ENCODE data around the gene UBE2V1.
"Not testable (repeated sequence)": the region's sequence is repeated elsewhere in the genome, so short reads cannot be mapped to it uniquely, and the experiment has no call there.

Gene UBE2V1

DNA sequence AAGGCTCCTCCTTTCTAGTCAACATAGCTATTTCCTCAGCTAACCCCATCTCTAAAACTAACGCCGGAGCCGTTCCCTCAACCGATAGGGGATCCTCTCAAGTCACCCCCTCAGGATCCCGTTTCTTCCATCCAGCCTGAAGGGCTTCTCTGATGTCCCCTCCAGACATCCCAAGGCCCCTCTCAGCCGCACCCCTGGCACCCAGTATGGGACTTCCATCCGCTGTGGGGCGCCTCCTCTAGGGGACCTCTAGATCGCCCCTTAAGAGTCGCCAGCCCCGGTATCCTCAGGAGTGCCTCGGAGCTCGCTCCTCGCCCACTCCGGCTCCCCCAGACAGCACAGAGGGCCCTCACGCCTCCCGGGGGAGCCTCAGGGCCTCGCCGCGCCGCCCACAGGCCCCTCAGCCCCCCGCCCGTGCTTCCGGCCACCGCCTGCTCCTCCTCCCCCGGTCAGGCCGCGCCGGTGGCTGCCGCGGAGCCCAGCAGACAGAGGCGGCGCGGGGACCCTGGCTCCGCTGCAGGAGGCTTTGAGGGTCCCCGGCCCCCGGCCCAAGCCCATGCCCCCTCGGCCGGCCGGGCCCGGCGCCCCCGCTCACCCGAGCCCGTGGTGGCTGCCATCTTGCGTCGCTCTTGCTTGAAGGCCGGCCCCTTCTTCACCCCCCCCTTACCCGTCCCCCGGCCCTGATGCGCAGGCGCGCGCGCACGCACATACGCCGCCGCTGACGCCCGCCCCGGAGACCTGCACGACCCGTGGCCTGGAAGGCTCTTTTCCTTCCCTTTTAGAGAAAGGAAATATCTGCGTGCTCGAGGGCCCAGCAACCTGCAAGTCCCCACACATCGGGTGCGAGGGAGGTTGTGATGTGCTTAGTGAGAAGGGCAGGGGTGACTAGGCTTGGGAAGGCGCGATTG is at the start of gene UBE2V1:
TSS of gene UBE2V1 (minus strand) at position 639 of the 908 bp plus-strand sequence. CDS start at position 617, 22 bp downstream.
- DNase-seq = peak; percentile 93

DNA sequence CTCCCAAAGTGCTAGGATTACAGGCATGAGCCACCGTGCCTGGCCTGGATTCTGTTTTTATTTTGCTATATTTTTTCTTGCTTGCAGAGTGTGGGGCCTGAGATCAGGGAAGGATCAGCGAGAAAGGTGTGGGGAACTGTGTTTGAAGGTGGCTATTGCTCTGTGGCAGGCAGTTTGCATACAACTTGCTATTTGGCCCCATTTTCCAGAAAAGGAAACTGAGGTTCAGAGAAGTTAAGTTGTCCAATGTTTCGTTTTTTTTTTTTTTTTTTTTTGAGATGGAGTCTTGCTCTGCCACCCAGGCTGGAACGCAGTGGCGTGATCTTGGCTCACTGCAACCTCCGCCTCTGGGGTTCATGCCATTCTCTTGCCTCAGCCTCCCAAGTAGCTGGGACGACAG is 48.5 kb upstream of the UBE2V1 start:
- not testable (repeated sequence) for DNase-seq

DNA sequence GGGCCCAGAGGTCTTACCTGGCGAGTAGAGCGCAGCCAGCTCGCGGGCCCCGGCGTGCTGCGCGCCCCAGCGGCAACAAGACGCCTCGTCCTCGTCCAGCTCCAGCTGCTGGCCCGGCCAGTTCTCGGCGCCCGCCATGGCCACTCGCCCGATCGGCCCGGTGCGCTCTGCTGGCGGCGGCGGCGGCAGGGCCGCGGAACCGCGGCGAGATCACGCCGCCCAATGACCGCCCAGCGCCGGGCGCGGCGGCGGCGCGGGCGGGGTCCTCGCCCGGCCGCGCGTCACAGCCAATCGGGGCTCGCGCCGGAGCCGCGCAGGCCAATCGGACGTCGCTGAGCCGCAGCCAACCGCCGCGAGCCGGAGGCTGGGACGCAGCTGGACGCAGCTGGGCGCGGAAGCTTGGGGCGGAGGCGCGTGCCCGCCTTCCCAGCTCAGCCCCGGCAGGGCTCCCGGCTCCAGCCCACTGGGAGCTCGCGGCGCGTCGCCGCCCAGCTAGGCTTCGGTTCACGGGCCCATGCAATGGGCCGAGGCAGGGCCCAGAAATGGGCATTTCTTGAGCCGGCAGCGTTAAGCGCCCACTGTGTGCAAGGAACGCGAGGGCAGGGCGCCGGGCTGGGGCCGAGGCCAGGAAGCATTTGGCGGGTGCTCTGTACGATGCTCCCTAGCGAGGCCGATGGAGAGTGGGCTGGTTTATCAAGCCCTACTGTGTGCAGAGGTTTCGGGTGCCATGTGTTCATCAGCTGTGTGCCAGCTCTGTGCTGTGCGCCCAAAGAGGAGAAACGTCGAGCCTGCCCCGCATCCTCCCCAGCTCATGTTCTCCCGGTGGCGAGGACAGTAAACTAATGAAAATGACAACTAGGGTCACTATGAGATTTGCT is 40.8 kb upstream of the UBE2V1 start, which contains the start of gene PEDS1:
TSS of gene PEDS1 (minus strand) at position 224 of the 878 bp plus-strand sequence. CDS start at position 138, 86 bp downstream.
- peak; percentile 91 for DNase-seq

DNA sequence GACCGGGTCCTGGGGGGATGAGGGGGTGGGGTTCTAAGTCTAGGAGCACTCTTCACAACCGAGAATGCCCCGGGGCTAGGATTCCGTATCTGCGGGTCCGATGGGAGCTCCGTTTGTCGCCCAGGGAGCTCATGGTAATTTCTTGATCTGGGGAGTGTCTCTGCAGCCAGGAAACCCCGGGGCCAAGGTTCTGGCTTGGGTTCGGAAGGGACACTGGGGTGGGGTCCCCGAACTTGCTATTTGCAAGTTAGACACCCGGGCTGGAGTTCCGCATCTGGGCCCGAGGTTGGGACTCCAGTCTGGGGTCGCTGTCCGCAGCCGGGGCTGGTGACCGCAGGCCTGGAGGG is 40.2 kb upstream of the UBE2V1 start:
- peak; percentile 53 for DNase-seq

DNA sequence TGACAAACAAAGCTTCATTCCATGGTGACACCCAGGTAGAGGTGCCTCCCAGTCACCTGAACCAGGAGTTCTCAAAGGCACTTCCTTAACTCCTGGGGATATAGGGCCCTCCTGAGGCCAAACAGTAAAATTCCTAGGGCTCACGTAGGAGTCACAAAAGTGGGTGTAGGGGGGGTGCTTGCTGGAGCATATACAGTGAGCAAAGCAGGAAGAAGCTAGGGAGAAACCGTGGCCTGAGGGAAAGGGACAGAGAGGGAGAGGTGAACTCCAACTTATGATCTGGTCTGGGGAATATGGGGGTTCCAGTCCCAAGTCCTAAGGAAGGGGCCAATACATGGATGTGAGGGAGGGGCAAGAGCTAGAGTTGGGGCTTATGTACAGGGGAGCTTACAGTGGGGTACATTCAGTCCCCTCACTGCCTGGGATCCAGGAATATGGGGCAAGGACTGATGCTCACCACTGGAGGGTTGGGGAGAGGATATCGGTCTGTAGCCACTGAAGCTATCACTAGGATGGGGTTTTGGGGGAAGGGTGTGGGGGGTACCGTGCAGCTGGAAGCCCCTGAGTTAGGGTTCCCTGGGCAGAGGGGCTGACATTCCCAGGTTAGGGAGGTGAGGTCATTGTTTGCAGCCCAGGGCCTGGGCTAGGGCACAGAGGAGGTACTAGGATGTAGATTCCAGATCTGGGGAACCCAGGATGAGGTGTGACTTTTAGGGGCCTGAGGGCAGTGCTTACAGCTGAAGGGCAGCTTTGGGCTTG is 39.6 kb upstream of the UBE2V1 start:
- DNase-seq = no peak

DNA sequence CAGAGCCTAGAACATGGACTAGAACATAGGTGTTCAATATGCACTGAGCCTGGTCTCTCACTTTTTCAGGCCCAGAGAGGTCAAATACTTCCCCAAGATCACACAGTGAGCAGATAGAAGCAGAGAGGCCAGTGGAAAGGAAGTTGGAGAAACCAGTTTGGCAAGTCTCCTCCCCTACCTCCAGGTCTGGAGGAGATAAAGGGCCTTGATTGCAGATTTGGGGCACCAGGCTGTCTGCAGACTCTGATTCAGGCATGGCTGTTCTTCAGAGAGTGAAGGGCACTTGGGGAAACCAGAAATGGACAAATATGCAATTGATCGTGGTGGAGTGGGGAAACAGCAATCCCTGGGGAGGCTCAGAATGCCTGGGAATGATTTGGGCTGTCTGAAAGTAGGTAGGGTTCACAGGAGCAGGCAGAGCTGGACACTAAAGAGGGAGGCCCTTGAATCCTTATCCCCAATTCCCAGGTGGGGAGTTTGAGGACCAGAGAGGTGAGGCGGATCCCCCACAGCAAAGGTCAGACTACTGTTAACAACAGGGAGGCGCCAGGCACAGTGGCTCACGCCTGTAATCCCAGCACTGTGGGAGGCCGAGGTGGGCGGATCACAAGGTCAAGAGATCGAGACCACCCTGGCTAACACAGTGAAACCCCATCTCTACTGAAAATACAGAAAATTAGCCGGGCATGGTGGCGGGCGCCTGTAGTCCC is 38.2 kb upstream of the UBE2V1 start:
- DNase-seq = no peak

DNA sequence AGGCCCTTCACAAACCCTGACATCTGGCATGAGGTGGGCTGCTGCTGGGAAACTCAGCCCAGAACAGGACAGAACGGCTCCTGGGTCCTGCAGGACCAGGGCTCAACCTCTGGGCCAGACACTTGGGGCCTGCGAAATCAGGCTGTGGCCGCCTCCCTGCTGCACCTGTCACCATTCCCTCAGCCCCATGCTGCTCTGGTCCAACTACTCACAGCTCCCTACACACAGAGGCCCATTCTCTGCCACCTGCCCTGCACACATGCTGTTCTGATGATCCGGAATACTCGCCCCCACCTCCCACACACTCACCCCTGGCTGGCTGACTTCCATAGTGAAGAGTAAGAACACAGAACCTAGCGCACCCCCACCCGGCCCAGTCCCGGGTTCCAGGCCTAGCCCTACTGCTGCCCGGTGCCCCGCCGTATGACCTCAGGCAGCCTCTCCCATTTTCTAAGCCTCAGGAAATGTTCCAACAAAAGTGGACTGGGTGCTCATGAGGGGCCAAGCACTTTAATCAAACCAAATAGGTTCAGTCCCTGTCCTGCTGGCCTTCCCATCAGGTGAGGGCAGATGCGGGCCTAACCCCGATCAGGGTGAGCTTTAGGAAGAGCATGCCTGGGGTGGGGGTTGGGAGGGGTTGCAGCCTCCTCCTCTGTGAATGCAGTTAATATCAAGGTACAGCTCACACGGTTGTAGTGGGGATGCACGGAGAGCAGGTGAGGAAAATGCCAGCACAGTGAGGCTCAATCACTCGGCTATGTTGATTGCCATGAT is 36.7 kb upstream of the UBE2V1 start:
- DNase-seq = no peak

DNA sequence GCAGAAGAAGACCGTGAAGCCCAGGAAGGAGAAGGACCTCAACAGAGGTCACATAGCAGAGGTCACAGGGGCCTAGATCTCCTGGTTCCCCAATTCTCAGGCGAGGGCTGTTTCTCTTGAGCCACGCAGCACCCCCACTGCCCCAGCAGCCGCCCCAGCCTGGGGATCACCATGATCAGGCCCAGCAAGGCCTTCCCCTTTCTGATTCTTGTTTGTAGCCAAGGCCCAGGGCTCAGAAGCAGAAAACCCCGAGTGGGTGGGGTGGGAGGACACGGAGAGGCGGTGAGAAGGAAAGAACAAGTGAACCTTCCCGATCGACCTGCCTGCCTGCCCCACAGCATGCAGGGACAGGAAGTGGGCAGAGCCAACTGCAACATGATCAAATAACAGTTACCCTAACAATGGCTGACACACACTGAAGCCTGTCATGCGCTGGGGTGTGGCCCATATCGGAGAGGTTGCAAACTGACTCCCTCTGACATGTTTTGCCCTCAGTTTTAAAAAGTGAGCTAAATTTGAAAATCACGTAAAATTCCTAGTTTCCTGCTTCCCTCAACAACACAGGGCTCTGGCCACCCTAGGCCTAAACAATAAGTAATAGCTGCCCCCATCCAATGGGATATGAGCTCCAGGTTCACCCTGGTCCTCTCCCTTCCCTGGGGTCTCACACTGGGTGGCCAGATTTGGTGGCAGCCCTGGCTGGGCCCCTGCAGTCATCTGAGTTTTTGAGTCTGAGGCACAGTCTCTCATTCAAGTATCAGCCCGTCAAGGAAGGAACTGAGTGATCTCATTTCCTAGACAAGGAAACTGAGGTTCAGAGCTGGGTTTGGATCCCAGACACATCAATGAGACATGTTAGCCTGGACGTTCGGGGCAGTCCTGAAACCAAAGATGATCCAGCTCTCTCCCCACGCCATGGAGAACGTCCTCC is 34.0 kb upstream of the UBE2V1 start:
- no peak for DNase-seq

DNA sequence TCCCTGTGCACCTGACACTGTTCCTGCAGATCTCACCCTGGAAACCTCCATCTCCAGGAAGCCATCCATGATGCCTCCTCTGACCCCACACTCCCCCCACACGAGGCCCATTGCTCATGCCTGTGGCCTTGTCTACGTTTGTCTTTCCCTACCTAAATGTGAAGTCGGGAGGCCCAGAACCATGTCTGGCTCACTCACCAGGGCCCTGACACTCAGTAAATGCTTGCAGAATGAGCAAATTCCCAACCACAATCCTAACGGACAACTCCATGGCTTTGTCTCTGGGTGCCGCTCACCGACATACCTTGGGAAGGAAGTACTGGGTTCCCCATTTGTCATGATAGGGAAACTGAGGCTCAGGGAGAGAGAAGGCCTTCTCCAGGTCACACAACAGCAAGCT is 33.3 kb upstream of the UBE2V1 start:
- no peak for DNase-seq

DNA sequence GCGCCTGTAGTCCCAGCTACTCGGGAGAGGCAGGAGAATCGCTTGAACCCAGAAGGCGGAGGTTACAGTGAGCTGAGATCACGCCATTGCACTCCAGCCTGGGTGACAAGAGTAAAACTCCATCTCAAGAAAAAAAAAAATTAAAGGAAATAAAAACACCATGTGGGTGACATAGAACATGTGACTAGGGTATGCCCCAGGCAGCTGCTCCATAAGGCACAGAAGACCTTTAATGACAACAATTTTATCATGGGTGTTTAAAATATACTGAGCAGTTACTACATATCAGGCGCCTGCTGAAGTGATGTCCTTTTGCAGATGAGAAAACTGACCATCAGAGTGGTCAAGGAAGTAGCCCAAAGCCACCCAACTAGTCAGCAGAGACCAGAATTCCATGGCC is 32.6 kb upstream of the UBE2V1 start:
- DNase-seq = no peak

DNA sequence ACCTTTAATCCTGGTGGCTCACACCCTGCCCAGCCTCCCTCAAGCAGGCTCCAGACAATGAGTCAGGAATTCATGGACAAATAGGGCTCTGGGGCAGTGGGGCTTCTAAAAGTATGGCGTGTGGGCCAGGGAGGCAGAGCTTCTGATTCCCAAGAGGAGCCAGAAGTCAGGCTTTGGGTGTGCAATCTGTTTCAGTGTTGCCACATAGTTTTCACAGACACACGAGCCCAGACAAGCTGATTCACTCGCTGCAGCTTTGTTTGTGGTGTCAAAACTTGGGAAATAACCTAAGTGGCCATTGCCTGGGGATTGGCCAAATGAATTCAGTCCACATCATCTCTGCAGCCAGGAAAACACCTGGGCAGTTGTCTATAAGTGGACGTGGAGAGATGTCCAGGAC is 31.4 kb upstream of the UBE2V1 start:
- DNase-seq = no peak

DNA sequence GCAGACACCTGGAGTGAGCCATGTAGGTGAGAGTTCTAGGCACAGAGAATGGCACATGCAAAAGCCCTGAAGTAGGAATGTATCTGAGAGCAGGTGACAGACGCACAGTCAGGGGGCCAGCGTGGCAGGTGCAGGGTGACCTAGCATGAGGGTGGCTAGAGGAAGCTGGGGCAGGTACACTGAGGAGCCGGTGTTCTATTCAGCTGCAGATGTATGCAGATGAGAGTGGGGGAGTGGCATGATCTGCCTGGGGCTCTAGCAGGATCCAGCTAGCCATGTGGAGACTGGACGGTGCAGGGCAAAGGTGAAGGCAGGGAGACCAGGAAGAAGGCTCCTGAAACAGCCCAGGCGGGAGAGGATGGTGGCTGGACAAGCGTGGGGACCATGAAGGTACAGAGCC is 29.9 kb upstream of the UBE2V1 start:
- peak; percentile 92 for DNase-seq

DNA sequence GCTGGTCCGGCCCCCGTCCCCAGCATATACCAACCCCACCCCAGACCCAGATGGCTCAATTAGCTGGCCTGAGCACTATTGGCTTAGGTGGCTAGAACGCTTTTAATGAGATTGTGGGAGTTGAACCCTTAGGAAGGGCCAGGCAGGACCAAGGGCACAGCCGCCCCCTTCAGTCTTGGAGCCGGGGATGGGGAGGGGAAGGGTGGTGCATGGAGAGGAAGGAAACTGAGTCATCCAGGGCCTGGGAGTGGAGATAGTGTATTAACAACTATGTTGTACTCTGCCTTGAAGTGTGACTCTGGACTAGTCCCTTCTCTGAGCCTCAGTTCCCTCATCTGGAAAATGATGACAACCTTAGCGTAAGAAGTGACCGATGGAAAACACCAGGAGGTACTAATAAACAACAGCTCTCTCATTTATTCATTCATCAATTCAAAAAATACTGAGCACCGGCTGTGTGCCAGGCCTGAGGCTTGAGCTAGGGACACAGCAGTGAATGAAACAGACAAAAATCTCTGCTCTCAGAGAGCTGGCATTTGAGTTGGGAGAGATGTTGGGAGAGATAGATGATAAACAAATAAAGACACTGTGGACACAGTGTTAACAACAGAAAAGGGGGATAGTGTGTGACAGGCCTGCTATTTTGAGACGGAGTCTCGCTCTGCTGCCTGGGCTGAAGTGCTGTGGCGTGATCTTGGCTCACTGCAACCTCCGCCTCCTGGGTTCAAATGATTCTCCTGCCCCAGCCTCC is 29.0 kb upstream of the UBE2V1 start:
- DNase-seq = no peak

DNA sequence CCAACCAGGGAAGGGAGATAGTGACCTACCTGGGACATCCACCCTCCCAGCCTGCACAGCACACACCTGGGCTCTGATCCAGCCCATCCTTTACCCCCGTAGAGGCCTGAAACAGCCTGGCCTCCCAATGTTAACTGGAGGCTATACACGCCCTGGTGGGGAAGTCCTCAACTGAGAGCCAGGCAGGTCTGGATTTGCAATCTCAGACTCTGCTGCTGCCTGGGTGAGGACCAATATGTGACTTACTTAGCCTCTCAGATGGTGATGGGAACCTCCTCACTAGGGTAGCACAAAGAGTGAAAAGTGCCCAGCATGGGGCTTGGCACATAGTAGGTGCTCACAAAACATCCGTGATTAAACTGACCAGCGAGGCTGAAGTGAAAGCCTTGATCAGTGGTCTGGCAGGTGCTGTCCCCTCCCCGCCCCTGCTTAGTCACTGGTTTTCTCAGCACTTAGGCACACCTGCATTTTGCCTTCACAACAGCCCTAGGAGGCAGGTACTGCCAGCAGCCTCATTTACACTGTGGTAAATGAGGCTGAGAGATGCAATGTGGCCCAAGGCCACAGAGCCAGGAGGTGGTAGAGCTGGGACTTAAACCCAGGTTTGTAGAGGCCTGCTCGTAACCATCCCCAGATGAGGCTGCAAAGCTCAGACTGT is 28.2 kb upstream of the UBE2V1 start:
- no peak for DNase-seq

DNA sequence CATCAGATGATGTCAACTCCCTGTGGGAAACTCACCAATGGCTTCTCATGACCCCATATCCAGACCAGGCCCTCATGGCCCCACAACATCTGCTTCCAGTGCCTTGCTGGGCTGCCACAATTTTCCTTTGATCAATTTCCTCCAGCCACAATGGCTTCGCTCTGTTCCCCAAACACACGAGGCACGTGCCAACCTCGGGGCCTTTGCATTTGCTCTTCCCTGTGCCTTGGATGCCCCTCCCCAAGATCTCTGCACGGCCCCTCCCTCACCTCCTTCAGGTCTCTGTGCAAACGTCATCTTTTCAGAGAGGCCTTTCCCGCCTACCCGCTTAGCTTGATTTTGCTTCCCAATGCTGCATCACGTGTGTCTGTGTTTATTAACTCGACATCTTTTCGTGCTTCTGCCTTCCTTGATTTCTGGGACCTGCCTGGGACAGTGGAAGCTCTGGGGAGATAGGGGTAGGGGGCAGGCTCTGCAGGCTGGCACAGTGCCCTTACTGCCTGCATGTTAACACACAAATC is 27.4 kb upstream of the UBE2V1 start:
- no peak for DNase-seq

DNA sequence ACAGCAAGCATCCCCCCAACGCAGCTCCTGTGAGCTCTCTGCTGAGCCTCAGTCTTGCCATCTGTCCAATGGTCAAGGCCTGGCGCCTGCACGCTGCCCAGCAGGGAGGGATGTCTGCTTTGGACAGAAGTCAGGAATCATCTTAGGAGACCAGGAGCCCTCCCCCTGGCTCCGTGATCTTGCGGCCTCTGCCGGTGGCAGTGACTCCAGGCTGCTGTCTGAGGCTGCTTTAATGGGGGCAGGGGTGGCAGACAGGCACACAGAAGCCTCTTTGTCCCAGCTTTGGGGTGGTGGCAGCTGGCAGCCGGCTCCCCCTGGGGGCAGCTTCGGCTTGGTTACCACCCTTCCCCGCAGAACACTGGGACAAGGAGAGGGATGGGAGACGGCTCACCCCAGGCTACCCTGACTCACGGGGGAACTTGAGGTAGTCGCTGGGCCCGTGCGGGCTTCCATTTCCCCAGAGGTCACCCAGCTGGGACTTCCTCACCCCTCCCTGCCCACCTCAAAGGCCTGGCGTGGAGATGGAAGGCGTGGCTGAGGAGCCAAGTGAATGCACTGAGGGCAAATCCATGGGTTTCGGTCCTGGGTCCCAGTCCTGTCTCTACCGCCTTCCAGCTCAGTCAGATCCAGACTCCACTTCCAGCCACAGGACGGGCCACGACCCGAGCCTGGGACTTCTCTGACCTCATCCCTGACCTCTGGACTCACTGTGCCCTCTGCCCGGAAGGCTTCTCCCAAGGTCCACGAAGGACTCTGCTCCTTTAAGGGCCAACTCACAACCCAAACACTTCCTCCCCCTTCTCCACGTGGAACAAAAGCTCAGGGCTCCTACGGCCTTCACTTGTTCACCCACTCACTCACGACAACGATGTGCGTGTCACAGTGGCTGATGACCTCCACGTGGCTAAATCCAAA is 25.8 kb upstream of the UBE2V1 start:
- DNase-seq = no peak

DNA sequence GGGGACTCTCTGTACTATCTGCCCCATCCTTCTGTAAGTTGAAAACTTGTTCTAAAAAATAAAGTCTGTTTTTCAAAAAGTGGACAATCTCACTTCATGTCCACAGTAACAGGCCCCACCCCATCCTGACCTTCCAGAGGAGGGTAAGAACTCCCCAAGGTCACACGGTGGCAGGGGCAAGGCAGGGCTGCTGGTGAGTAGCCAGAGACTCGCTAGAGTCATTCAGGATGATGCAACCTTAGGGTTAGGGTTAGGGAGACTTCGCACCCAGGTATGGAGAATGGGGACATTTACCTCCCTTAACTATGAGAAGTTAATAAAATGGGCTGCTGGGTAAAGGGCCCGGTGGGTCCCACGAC is 25.1 kb upstream of the UBE2V1 start:
- no peak for DNase-seq

DNA sequence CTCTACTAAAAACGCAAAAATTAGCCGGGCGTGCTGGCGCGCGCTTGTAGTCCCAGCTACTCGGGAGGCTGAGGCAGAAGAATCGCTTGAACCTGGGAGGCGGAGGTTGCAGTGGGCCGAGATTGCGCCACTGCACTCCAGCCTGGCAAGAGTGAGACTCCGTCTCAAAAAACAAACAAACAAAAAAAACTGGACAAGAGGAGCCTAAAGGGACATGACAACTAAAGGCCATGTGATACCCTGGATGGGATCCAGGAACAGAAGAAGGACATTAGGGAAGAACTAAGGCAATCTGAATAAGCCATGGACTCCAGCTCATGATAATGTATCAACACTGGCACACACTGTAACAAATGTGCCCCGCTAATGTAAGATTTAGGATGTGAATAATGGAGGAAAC is 24.8 kb upstream of the UBE2V1 start:
- not testable (repeated sequence) for DNase-seq
